Liver (tissue), 2 donors: ENCODE data around the gene KRT37.

Source experiments
- EGR1 ChIP-seq, 2 donors: IDR thresholded peaks; 2 replicates each; pipeline ENCODE4 v1.6.1; 2016 to 2018; ENCODE audit warnings: antibody characterized with exemption in 2 of 2, low read depth in 2 of 2
- YY1 ChIP-seq: IDR thresholded peaks from 2 replicates; pipeline ENCODE4 v1.6.1; 2016; ENCODE audit warnings: antibody characterized with exemption, mild to moderate bottlenecking
- ZBTB33 ChIP-seq: IDR thresholded peaks from 2 replicates; pipeline ENCODE4 v1.6.1; 2016; ENCODE audit warnings: antibody characterized with exemption
- donor health status: healthy.

- TF ChIP-seq YY1 (no peak), ZBTB33 (no peak), EGR1 (IDR thresholded peaks at IDR 0.05; ENCODE audit: low read depth in 2 of 2) (no peak)
Observed at GRCh38 chr17:41466988-41467387, 42.6 kb upstream of the KRT37 start, which contains the start of gene KRT32.
